HCT116 (cell line): ENCODE measurements around the gene LGR6. TPM values are rescaled to one million over a fixed set of nuclear protein-coding genes. Genes with fewer than 3 reads are reported as not detected.

Source experiments
- CBX3 ChIP-seq: IDR thresholded peaks from 2 replicates; pipeline ENCODE4 v1.6.1; 2012; ENCODE audit warnings: low read depth
- CTCF ChIP-seq, 3 experiments: fragments of 200-600 bp in 1 of 3; sonication (generic) in 1 of 3; IDR thresholded peaks in 2 of 3; conservative IDR thresholded peaks in 1 of 3; 2 replicates each; pipeline ENCODE4 v1.5.1; 2012 to 2017; ENCODE audit warnings: low read depth in 2 of 3, low read length in 2 of 3, antibody characterized with exemption in 1 of 3, borderline replicate concordance in 1 of 3, control low read depth in 1 of 3, mild to moderate bottlenecking in 1 of 3, mixed read lengths in 1 of 3, mixed run types in 1 of 3, moderate library complexity in 1 of 3; ENCODE audit not compliant: insufficient read depth in 1 of 3
- EZH2phosphoT487 ChIP-seq: fragments of 200-600 bp; IDR thresholded peaks from 2 replicates; pipeline ENCODE4 v1.6.1; 2018; ENCODE audit warnings: antibody characterized with exemption, borderline replicate concordance
- MAX ChIP-seq: IDR thresholded peaks from 2 replicates; pipeline ENCODE4 v1.6.1; 2012
- RAD21 ChIP-seq: IDR thresholded peaks from 2 replicates; pipeline ENCODE4 v1.6.1; 2012; ENCODE audit warnings: low read depth, mild to moderate bottlenecking
- REST ChIP-seq: IDR thresholded peaks from 2 replicates; pipeline ENCODE4 v1.6.1; 2012; ENCODE audit warnings: low read depth
- SP1 ChIP-seq: IDR thresholded peaks from 2 replicates; pipeline ENCODE4 v1.6.1; 2012; ENCODE audit warnings: low read depth
- total RNA-seq: library from RNA; stranded (reverse); gene quantifications from one replicate; pipeline ENCODE4 v1.2.1, GENCODE V29; 2021; ENCODE audit not compliant: unreplicated experiment

The LGR6 gene
- total RNA-seq, 1 experiment from 2014 or later, result 0.20 TPM

GRCh38 chr1:202212787-202213186 lies 19.2 kb downstream of the LGR6 start (continued):
- TF ChIP-seq REST (no peak), RAD21 (no peak), MAX (no peak), EZH2phosphoT487 (no peak), SP1 (no peak), CTCF (IDR thresholded peaks at IDR 0.05 in 2 of 3, conservative IDR thresholded peaks at IDR 0.05 in 1 of 3; ENCODE audit: borderline replicate concordance in 1 of 3, insufficient read depth in 1 of 3, low read depth in 2 of 3, low read length in 2 of 3) (no peak), CBX3 (no peak)
- TF ChIP-seq, all 23 proteins: peak for 0
